ENCODE results near the gene KCND2. TPM values are rescaled to one million over a fixed set of nuclear protein-coding genes. Genes with fewer than 3 reads are reported as not detected.

Gene KCND2
- total RNA-seq, 2 experiments from 2014 or later: not detected

DNA sequence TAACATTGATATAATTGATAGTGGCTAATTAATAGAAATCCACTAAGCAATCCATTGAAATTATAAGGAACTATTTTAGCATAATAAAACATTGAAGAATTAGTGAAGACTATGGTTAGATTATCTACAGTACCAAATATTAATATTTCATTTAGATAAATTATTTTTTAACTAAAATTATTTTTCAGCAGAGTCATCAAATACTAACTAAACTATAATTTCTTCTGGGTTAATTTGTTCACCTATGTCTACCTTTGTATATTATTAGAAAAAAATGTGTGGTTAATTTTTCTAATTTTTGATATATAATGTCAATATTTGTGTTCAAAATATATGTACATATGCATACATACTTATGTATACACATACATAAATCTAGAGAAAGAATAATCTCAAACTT lies 140.2 kb downstream of the KCND2 start:
- Histone ChIP-seq H3K79me2 (ENCODE audit: insufficient read depth, low read depth, low read length) (no peaks in the 10 kb centered on the region), H2AFZ (ENCODE audit: low read length) (no peak overlapping the region), H3K27ac (ENCODE audit: low read depth, low read length, poor library complexity, severe bottlenecking) (no peak overlapping the region), H3K36me3 (ENCODE audit: insufficient read depth, low read length) (no peaks in the 10 kb centered on the region), H3K4me2 (ENCODE audit: low read length) (no peak overlapping the region), H3K9me3 (ENCODE audit: low read length) (no peaks in the 10 kb centered on the region), H3K9me2 (ENCODE audit: insufficient read depth, low read length) (no peaks in the 10 kb centered on the region), H4K20me1 (ENCODE audit: insufficient read depth, low read length) (no peaks in the 10 kb centered on the region; the same call in 1 of the 2 replicates), H3K4me1 (ENCODE audit: insufficient read depth, low read length, poor library complexity, severe bottlenecking) (no peaks in the 10 kb centered on the region), H3K4me3 (ENCODE audit: low read depth, low read length, poor library complexity, severe bottlenecking) (no peak overlapping the region)
- ChIA-PET POLR2A (interaction anchor here (0.6 kb wide), 1 partner anchor 1091 kb away, joined by 3 read pairs; no protein-coding TSS in a partner anchor), CTCF (ENCODE audit: unreplicated experiment) (no interaction called here)
- intact Hi-C loops (cut with micrococcal nuclease; ENCODE audit: unreplicated experiment): no loop called here
- DNase-seq (ENCODE audit: low spot score): no peak
- TF ChIP-seq EZH2phosphoT487 (IDR thresholded peaks at IDR 0.05; ENCODE audit: borderline replicate concordance, low read depth, low read length): no peak
- TF ChIP-seq, protein P1, sequence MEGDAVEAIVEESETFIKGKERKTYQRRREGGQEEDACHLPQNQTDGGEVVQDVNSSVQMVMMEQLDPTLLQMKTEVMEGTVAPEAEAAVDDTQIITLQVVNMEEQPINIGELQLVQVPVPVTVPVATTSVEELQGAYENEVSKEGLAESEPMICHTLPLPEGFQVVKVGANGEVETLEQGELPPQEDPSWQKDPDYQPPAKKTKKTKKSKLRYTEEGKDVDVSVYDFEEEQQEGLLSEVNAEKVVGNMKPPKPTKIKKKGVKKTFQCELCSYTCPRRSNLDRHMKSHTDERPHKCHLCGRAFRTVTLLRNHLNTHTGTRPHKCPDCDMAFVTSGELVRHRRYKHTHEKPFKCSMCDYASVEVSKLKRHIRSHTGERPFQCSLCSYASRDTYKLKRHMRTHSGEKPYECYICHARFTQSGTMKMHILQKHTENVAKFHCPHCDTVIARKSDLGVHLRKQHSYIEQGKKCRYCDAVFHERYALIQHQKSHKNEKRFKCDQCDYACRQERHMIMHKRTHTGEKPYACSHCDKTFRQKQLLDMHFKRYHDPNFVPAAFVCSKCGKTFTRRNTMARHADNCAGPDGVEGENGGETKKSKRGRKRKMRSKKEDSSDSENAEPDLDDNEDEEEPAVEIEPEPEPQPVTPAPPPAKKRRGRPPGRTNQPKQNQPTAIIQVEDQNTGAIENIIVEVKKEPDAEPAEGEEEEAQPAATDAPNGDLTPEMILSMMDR (conservative IDR thresholded peaks at IDR 0.05; ENCODE audit: low read length): no peak
- no TSS peak for BruUV-seq (replicated peaks)

DNA sequence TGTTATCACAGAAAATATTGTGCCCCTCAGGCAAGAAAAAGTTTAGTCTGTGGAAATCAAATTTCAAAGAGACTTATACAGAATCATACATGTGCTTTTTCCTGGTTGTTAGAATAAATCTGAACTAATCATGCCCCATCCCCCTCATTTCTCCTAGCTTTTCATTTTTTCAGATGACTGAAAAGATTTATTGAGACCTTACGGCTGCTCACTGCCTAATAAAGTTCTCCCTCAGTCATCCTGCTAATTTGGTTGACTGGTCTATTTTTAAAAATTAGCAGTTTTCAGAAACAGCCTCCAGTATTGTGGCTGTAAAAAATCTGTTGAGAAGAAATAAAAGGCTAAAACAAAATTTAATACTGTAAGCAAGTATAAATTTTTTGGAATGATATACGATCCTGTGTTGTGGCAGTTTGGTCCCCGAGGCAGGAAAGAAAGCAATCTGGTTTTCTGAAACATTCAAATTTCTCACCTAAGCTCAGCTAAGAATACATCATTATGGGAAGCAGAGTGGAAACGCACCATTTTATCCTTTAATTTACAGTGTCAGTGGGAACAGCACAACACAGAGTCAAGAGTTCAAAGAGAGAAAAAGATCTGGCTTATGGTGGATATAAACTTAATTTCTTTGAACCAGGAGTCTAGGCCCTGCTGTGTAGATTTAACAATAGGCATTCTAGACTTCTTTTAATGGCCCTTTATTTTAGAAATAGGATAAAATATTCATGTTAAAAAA lies 144.4 kb downstream of the KCND2 start:
- no peaks in the 10 kb centered on the region for H3K79me2 ChIP-seq (ENCODE audit: insufficient read depth, low read depth, low read length)
- H3K9me2 ChIP-seq (ENCODE audit: insufficient read depth, low read length): no peaks in the 10 kb centered on the region
- TF ChIP-seq, protein P1 (conservative IDR thresholded peaks at IDR 0.05; ENCODE audit: low read length): no peak
- no peaks in the 10 kb centered on the region for H3K36me3 ChIP-seq (ENCODE audit: insufficient read depth, low read length)
- H3K9me3 ChIP-seq (ENCODE audit: low read length): no peaks in the 10 kb centered on the region
- DNase-seq (ENCODE audit: low spot score): no peak
- H3K4me1 ChIP-seq (ENCODE audit: insufficient read depth, low read length, poor library complexity, severe bottlenecking): no peaks in the 10 kb centered on the region
- POLR2A ChIA-PET: no interaction called here
- no peak overlapping the region for H3K4me3 ChIP-seq (ENCODE audit: low read depth, low read length, poor library complexity, severe bottlenecking)
- intact Hi-C loops (cut with micrococcal nuclease; ENCODE audit: unreplicated experiment): no loop called here
- H2AFZ ChIP-seq (ENCODE audit: low read length): no peak overlapping the region
- no TSS peak for BruUV-seq (replicated peaks)
- CTCF ChIA-PET (ENCODE audit: unreplicated experiment): no interaction called here
- H3K27ac ChIP-seq (ENCODE audit: low read depth, low read length, poor library complexity, severe bottlenecking): no peak overlapping the region
- H4K20me1 ChIP-seq (ENCODE audit: insufficient read depth, low read length): no peaks in the 10 kb centered on the region; the same call in 1 of the 2 replicates
- no peak overlapping the region for H3K4me2 ChIP-seq (ENCODE audit: low read length)

DNA sequence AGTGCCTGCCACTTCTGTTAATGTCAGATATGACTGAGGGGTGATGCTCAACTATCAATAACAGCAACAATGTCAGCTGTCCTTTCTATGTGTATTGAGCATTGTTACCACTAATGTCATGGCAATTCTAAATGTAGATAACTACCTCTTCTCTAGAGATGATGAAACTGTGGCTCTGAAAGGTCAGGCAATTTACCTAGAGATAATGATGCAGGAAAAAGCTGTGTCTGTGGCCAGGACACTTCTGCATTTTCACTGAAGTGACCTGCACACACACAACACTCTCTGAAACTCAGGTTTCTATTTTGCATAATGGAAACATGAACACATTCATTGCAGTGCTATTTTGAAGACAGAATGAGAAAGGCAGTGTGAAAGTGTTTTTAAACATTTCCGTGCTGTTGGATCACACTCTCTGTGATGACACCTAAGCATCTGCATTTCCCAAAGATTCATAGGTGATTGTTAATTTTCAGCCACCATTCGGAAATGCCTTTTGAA lies 148.2 kb downstream of the KCND2 start:
- TF ChIP-seq EZH2phosphoT487 (IDR thresholded peaks at IDR 0.05; ENCODE audit: borderline replicate concordance, low read depth, low read length): no peak
- TF ChIP-seq, protein P1 (conservative IDR thresholded peaks at IDR 0.05; ENCODE audit: low read length): no peak
- Histone ChIP-seq H3K27ac (ENCODE audit: low read depth, low read length, poor library complexity, severe bottlenecking) (no peak overlapping the region), H3K9me2 (ENCODE audit: insufficient read depth, low read length) (no peaks in the 10 kb centered on the region), H2AFZ (ENCODE audit: low read length) (no peak overlapping the region), H3K4me3 (ENCODE audit: low read depth, low read length, poor library complexity, severe bottlenecking) (no peak overlapping the region), H3K79me2 (ENCODE audit: insufficient read depth, low read depth, low read length) (no peaks in the 10 kb centered on the region), H3K4me1 (ENCODE audit: insufficient read depth, low read length, poor library complexity, severe bottlenecking) (no peaks in the 10 kb centered on the region), H3K4me2 (ENCODE audit: low read length) (no peak overlapping the region), H4K20me1 (ENCODE audit: insufficient read depth, low read length) (no peaks in the 10 kb centered on the region), H3K36me3 (ENCODE audit: insufficient read depth, low read length) (no peaks in the 10 kb centered on the region), H3K9me3 (ENCODE audit: low read length) (no peaks in the 10 kb centered on the region)
- BruUV-seq (replicated peaks): no TSS peak
- intact Hi-C loops (cut with micrococcal nuclease; ENCODE audit: unreplicated experiment): no loop called here
- CTCF ChIA-PET (ENCODE audit: unreplicated experiment): no interaction called here
- no peak for DNase-seq (ENCODE audit: low spot score)
- POLR2A ChIA-PET: no interaction called here
